ENCODE measurements around the gene GRK3. TPM values are rescaled to one million over a fixed set of nuclear protein-coding genes. Genes with fewer than 3 reads are reported as not detected.

GRK3 gene
- total and polyA plus RNA-seq, 5 donors = 5.4 to 18.7 (median 11.8) TPM

DNA sequence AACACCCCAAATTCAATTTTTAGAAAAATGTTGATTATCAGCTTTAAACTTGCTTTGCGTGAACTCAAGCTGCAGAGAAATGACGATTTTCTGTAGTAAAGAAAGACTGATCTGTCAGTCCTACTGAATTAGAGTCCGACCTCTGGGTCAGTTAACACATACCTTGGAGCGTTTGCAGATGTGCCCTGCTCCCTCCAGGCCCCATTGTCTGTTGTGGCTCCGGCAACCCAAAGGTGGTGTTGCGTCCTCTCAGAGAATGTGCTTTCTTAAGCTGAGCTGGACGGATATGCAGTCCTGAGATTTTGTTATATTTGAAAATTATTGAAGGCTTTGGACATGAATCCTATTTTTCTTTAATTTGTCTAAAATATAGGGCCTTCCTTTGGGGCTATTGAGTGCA, 146.0 kb downstream of the GRK3 start:
- H3K4me1 ChIP-seq (ENCODE audit: control insufficient read depth, insufficient read depth, low read length) = no peaks in the 10 kb centered on the region
- ATAC-seq (no peak), DNase-seq (no peak)
- no peaks in the 10 kb centered on the region for H3K9me3 ChIP-seq (ENCODE audit: control insufficient read depth, low read length)
- no peak overlapping the region for H3K27ac ChIP-seq (ENCODE audit: low read length)
- no peaks in the 10 kb centered on the region for H3K27me3 ChIP-seq (ENCODE audit: control insufficient read depth, insufficient read depth)
- intact Hi-C loops (cut with DNase I) = no loop called here
- 90% methylated on average over 7 of the region's 7 CpGs for WGBS
- H3K4me3 ChIP-seq (ENCODE audit: low read length) = no peak overlapping the region

DNA sequence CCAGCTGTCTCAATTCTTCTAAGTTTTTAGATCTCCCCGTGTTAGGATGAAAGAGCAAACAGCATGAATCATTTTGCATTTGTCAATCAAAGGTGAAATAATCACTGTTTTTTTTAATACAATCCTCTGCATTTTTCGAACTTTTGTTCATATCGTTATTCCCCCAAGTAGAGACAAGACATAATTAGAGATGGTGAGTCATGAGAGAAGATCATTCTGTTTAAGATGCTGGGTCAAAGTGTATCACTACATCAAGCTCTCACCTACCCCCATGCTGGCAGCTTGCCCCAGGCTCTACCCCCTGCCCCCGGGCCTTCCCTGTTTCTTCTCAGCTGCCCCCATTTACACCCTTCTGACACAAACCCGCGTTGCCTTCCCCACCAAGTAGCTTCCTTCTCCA, 147.0 kb downstream of the GRK3 start:
- no peak for DNase-seq
- H3K4me1 ChIP-seq (ENCODE audit: control insufficient read depth, insufficient read depth, low read length) = no peaks in the 10 kb centered on the region
- intact Hi-C loops (cut with DNase I) = no loop called here
- WGBS = 73% methylated on average over 6 of the region's 6 CpGs
- no peak for ATAC-seq
- H3K4me3 ChIP-seq (ENCODE audit: low read length) = no peak overlapping the region
- H3K27me3 ChIP-seq (ENCODE audit: control insufficient read depth, insufficient read depth) = no peaks in the 10 kb centered on the region
- no peak overlapping the region for H3K27ac ChIP-seq (ENCODE audit: low read length)
- no peaks in the 10 kb centered on the region for H3K9me3 ChIP-seq (ENCODE audit: control insufficient read depth, low read length)

DNA sequence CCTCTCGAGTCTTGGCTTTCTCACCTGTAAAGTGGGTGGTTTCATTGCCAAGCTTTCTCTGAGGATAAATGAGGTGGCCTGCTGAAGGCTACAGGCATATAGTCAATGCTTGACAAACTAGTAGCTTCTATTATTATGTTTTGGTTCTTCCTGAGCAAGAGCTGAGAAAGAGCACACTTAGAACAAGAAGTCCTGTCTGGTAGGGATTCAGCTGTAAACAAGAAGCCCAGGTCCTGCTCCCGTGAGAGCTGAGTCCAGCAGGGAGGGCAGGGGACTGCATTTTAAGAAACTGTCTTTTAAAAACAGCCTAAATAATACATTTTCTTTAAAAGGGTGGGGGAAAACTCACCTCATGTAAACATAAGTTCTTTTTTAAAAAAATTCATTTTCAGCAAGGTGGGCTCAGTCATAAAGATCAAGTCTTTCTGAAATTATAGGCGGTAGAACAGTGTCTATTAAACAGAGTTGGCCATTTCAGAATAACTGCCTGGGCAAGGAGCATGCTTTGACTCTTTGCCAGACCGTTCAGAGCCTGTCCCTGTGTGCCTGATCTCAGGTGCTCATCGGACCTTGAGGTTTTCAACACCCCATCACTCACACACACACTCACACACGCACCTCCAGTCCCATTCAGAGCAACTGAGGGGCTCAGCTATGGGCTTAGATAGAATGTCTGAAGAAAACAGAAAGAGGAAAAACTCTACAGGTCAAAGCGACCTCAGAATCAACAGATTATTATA, 148.4 kb downstream of the GRK3 start:
- WGBS = 83% methylated on average over 7 of the region's 7 CpGs
- no peak overlapping the region for H3K27ac ChIP-seq (ENCODE audit: low read length)

DNA sequence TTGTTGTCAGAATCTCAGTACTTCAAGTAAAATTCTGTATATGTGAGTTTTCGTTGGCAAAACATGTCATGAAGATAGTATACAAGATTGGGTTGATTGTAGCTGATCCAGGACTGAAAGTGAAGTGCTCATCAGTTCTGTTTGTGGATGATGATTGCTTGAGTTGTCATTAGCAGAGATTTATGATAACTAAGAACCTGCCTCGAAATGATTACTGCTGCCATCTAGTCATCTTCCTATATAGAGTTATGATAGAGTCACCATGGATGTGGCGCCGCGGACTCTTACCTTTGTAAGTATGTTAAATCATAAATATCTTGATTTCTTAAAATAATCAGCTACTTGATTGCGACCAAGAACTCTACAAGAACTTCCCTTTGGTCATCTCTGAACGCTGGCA, 149.6 kb downstream of the GRK3 start:
- no peak overlapping the region for H3K27ac ChIP-seq (ENCODE audit: low read length)
- no peak overlapping the region for H3K4me3 ChIP-seq (ENCODE audit: low read length)
- intact Hi-C loops (cut with DNase I) = no loop called here

More for the DNA sequence above, 148.4 kb downstream of the GRK3 start:
- no peaks in the 10 kb centered on the region for H3K4me1 ChIP-seq (ENCODE audit: control insufficient read depth, insufficient read depth, low read length)
- ATAC-seq (no peak), DNase-seq (no peak)
- no peak overlapping the region for H3K4me3 ChIP-seq (ENCODE audit: low read length)
- intact Hi-C loops (cut with DNase I) = no loop called here
- no peaks in the 10 kb centered on the region for H3K27me3 ChIP-seq (ENCODE audit: control insufficient read depth, insufficient read depth)
- H3K9me3 ChIP-seq (ENCODE audit: control insufficient read depth, low read length) = no peaks in the 10 kb centered on the region

DNA sequence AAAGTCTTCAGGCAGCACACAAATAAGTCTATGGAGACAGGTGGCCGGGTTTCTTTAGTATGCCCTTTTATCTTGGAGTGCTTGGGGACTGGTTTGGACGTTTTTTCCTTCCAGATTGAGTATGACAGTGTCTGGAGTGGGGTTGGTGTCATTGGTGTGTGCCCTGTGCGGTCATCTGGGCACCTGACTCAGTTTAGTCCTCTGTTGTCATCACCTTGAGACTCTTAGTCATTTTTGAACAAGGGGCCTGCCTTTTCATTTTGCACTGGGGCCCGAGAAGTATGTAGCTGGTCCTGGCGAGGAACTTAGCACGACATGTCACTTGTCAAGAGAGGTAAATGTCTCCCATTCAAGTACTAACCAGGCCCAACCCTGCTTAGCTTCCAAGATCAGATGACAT, 150.3 kb downstream of the GRK3 start:
- 67% methylated on average over 6 of the region's 6 CpGs for WGBS
- H3K27ac ChIP-seq (ENCODE audit: low read length) = no peak overlapping the region
- no peaks in the 10 kb centered on the region for H3K27me3 ChIP-seq (ENCODE audit: control insufficient read depth, insufficient read depth)
- intact Hi-C loops (cut with DNase I) = no loop called here
- H3K4me3 ChIP-seq (ENCODE audit: low read length) = no peak overlapping the region
- no peaks in the 10 kb centered on the region for H3K4me1 ChIP-seq (ENCODE audit: control insufficient read depth, insufficient read depth, low read length)
- no peaks in the 10 kb centered on the region for H3K9me3 ChIP-seq (ENCODE audit: control insufficient read depth, low read length)
- DNase-seq = no peak
- no peak for ATAC-seq

More for the DNA sequence above, 149.6 kb downstream of the GRK3 start:
- 86% methylated on average over 7 of the region's 7 CpGs for WGBS
- ATAC-seq = no peak
- no peaks in the 10 kb centered on the region for H3K4me1 ChIP-seq (ENCODE audit: control insufficient read depth, insufficient read depth, low read length)
- no peaks in the 10 kb centered on the region for H3K27me3 ChIP-seq (ENCODE audit: control insufficient read depth, insufficient read depth)
- DNase-seq = no peak
- no peaks in the 10 kb centered on the region for H3K9me3 ChIP-seq (ENCODE audit: control insufficient read depth, low read length)

DNA sequence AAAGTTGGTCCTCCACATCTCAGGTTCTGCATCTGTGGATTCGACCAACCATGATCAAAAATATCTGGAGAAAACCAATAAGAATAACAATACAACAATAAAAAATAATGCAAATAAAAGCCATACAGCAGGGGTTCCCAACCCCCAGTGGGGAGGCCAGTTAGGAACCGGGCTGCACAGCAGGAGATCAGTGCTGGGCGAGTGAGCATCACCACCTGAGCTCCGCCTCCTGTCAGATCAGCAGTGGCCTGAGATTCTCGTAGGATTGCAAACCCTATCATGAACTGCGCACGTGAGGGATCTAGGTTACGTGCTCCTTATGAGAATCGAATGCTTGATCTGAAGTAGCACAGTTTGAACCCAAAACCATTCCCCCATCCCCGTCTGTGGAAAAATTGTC, 152.2 kb downstream of the GRK3 start:
- H3K9me3 ChIP-seq (ENCODE audit: control insufficient read depth, low read length) = no peaks in the 10 kb centered on the region
- 91% methylated on average over 10 of the region's 10 CpGs for WGBS

DNA sequence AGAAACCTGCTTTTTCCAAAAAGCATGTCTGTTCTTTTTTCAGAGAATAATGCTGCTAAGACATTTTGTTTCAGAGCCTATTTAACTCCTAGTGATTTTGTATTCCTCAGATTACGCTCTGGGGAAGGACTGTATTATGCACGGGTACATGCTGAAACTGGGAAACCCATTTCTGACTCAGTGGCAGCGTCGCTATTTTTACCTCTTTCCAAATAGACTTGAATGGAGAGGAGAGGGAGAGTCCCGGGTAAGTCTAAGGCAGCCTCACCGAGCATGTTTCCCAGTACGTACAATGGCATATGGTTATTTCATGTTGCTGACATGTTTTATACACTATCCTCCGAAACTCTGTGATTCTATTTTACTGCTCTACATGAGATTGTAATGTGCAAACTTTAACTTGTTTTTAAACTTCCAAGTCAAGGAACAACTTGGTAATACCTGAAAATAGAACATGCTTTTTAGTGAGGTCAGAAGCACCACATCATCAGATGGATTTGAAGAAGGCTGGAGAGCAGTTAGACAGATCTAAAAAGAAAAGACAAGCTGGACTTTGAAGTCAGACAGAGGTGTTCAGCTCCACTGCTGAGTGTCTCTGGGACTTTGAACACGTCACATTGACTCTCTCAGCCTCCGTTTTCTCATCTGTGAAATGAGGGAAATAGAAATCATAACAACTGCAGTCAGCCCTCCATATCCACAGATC, 153.8 kb downstream of the GRK3 start:
- no peaks in the 10 kb centered on the region for H3K4me1 ChIP-seq (ENCODE audit: control insufficient read depth, insufficient read depth, low read length)
- H3K27ac ChIP-seq (ENCODE audit: low read length) = no peak overlapping the region
- no peak for ATAC-seq
- no peak overlapping the region for H3K4me3 ChIP-seq (ENCODE audit: low read length)
- no peak for DNase-seq
- 83% methylated on average over 10 of the region's 10 CpGs for WGBS
- no peaks in the 10 kb centered on the region for H3K27me3 ChIP-seq (ENCODE audit: control insufficient read depth, insufficient read depth)
- H3K9me3 ChIP-seq (ENCODE audit: control insufficient read depth, low read length) = no peaks in the 10 kb centered on the region
- intact Hi-C loops (cut with DNase I) = no loop called here

More for the DNA sequence above, 152.2 kb downstream of the GRK3 start:
- Histone ChIP-seq H3K27ac (ENCODE audit: low read length) (no peak overlapping the region), H3K4me3 (ENCODE audit: low read length) (no peak overlapping the region), H3K27me3 (ENCODE audit: control insufficient read depth, insufficient read depth) (no peaks in the 10 kb centered on the region), H3K4me1 (ENCODE audit: control insufficient read depth, insufficient read depth, low read length) (no peaks in the 10 kb centered on the region)
- DNase-seq = no peak
- ATAC-seq = no peak
- intact Hi-C loops (cut with DNase I) = no loop called here

DNA sequence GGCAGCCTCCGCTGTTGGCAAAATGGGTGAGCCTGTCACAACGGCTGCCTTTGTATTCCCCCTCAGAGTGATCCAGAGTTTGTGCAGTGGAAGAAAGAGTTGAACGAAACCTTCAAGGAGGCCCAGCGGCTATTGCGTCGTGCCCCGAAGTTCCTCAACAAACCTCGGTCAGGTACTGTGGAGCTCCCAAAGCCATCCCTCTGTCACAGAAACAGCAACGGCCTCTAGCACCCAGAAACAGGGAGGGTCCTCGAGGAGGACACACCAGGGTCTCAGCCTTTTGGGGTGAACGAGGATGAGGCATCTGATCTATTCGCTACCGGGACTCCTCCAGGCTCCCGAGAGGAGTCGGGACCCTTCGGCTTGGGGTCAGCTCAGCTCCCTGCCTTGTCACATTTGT, 157.7 kb downstream of the GRK3 start:
- no peaks in the 10 kb centered on the region for H3K27me3 ChIP-seq (ENCODE audit: control insufficient read depth, insufficient read depth)
- no peak for ATAC-seq
- 93% methylated on average over 16 of the region's 16 CpGs for WGBS

DNA sequence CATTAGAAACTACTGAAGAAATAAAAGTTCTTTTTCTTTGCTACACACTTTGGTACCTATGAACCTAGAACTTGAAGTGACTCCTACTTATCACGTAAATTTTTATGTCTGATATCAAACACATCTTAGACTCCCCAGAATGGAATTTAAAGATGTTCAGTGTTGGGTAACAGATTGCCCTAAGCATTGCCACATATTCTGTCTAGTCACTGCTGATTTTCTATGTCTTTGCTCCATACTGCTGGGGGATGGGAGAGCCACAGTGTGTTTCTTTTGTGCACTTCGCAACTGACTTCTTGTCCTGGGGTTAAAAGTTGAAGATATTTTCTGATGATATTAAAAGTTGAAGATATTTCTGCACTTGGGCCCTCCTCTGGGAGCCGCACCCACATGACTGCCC, 158.2 kb downstream of the GRK3 start:
- Histone ChIP-seq H3K27ac (ENCODE audit: low read length) (no peak overlapping the region), H3K9me3 (ENCODE audit: control insufficient read depth, low read length) (no peaks in the 10 kb centered on the region), H3K4me1 (ENCODE audit: control insufficient read depth, insufficient read depth, low read length) (no peaks in the 10 kb centered on the region), H3K27me3 (ENCODE audit: control insufficient read depth, insufficient read depth) (no peaks in the 10 kb centered on the region), H3K4me3 (ENCODE audit: low read length) (no peak overlapping the region)
- intact Hi-C loops (cut with DNase I) = no loop called here
- no peak for DNase-seq
- 90% methylated on average over 3 of the region's 3 CpGs for WGBS
- ATAC-seq = no peak

More for the DNA sequence above, 157.7 kb downstream of the GRK3 start:
- H3K4me1 ChIP-seq (ENCODE audit: control insufficient read depth, insufficient read depth, low read length) = no peaks in the 10 kb centered on the region
- no peak overlapping the region for H3K27ac ChIP-seq (ENCODE audit: low read length)
- no peak overlapping the region for H3K4me3 ChIP-seq (ENCODE audit: low read length)
- no peaks in the 10 kb centered on the region for H3K9me3 ChIP-seq (ENCODE audit: control insufficient read depth, low read length)
- intact Hi-C loops (cut with DNase I) = no loop called here
- DNase-seq = no peak

DNA sequence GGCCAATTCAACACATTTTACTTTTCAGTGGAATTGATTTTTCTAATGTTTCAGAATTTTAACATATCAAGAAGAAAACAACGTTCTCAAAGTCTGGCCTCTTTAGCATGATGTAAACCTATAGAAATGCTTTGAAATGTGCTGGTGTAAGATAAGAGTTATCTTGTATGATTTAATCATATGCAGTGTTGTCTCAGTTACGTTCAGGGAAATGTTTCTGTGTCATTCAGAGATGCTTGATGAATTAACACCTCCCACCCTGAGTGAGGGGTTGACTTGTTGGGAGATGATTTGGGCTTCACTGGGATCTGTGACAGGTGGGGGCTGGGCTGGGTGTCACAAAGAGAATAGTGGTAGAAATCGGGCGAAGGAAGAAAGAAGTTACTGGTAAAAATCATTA, 161.8 kb downstream of the GRK3 start:
- intact Hi-C loops (cut with DNase I) = no loop called here
- 39% methylated on average over 4 of the region's 4 CpGs for WGBS
- Histone ChIP-seq H3K27me3 (ENCODE audit: control insufficient read depth, insufficient read depth) (no peaks in the 10 kb centered on the region), H3K27ac (ENCODE audit: low read length) (no peak overlapping the region), H3K9me3 (ENCODE audit: control insufficient read depth, low read length) (no peaks in the 10 kb centered on the region), H3K4me1 (ENCODE audit: control insufficient read depth, insufficient read depth, low read length) (no peaks in the 10 kb centered on the region), H3K4me3 (ENCODE audit: low read length) (no peak overlapping the region)
- DNase-seq = no peak
- no peak for ATAC-seq

DNA sequence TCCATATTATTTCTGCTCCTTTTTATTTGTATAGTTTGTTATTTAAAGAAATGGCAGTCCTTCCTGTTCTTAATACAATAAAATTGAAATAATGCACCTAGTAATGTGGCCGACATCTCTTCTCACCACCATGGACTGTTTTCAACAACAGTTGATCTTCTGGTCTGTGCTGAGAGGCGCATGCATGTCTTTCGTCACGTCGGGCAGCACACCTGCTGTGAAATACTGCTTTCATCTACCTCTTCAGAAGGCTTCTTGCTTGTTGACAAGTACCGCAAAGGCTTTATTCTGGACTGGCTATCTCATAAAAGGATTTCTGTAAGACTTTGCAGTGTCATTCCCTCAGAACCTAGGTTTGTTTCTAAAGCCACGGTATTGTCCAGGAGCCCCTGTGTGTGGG, 163.6 kb downstream of the GRK3 start:
- Histone ChIP-seq H3K27me3 (ENCODE audit: control insufficient read depth, insufficient read depth) (no peaks in the 10 kb centered on the region), H3K4me3 (ENCODE audit: low read length) (no peak overlapping the region), H3K27ac (ENCODE audit: low read length) (no peak overlapping the region), H3K4me1 (ENCODE audit: control insufficient read depth, insufficient read depth, low read length) (no peaks in the 10 kb centered on the region), H3K9me3 (ENCODE audit: control insufficient read depth, low read length) (no peaks in the 10 kb centered on the region)
- DNase-seq (no peak), ATAC-seq (no peak)
- intact Hi-C loops (cut with DNase I) = no loop called here
- 90% methylated on average over 7 of the region's 7 CpGs for WGBS

Data from right cardiac atrium (tissue), 5 donors.